Measurements from ENCODE around the gene PIGR.
A peak's percentile ranks its signal among the peaks of the same experiment; 100 is the strongest.
"Not testable (repeated sequence)": the region's sequence is repeated elsewhere in the genome, so short reads cannot be mapped to it uniquely, and the experiment has no call there.

The PIGR gene

GRCh38 chr1:206930210-206930798 is 16.0 kb downstream of the PIGR start:
- DNase-seq, result peak in 1 of 2 donors; percentile 21

GRCh38 chr1:206929524-206929923 is 16.7 kb downstream of the PIGR start:
- no peak for DNase-seq

- no peak for DNase-seq
These were observed 20.0 kb downstream of the PIGR start for GRCh38 chr1:206926286-206926685.

GRCh38 chr1:206925106-206925736 is 21.0 kb downstream of the PIGR start:
- no peak for DNase-seq

GRCh38 chr1:206924592-206925105 is 21.6 kb downstream of the PIGR start:
- DNase-seq, result no peak

GRCh38 chr1:206923961-206924557 is 22.2 kb downstream of the PIGR start:
- not testable (repeated sequence) for DNase-seq

DNA sequence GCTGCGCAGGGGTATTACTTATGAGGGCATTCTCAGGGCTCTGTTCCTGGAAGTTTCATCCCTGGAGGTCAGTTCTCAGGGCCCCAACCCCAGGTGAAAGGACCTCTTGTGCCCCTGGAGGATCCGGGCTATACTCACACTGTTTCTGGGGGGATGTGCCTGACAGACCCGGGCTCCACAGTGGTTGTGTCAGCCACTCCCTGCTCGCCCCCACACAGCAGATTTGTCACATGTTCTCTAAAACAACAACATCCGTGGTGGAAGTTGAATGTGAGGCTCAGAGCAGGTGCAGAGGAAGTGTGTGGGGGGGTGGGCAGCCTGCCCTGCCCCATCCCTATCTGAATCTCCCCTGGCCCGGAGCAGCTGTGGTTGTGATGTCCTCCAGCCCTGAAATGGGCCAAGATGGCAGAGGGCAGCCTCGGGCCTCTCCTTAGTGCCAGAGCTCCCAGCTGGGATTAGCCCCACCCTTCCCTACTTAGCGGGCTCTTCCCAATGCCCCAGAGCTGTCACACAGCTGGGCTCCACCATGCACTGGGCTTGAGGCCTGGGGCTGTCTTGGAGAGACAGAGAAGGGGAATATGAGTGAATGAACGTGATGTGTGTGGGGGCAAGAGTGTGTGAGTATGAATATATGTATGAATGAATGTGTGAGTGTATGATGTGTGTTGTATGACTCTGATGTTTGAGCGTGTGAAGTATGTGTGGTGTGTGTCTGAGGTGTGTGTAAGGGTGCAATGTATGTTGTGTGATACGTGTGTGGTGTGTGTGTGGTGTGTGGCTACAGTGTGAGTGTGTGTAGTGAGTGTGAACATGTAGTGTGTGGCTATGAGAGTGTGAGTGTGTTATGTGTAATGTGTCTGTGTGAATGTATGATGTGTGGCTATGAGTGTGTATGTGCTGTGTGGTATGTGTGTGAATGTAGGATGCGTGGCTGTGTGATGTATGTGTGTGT is 23.0 kb downstream of the PIGR start:
- peak in 1 of 2 donors; percentile 86 for DNase-seq

DNA sequence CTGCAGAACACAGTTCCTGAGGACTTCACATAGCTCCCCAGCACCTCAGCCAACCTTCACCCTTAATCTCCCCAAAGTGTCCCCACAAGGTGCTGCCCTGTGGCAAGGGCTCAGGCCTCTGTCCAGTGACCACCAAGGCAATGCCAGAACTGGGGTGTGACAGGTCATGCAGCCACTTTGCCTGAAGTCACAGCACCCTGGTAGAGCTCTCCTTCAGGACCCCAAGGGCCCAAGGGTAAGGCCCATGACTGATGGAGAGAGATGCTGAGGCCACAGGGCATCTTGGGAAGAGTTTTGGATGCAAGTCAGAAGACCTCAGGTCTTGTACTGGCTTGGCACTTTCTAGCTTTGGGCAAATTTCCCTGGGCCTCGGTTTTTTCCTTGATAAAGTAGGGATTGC is 23.7 kb downstream of the PIGR start:
- no peak for DNase-seq

DNA sequence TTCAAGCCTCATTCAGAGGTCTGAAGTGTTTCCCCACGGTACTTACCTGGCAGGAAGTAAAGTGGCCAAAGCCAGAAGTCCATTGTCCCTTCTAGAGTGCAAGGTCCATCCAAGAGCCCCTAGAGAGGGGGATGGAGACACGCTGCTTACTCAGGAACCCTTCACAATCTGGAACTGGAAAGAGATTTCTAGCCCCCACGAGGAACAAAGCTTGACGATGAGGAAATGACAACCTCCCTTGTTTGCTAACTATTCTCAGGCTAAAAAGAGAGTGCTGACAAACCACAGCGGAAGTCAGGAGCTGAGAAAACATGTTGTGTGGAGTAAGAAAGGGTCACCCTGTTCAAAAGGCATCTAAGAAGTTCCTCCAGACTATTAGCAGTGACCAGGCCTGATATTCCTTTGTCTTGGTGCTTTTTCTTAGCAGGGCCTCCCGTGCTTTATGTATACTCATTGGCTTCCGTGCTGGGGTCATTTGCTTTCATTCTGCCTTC is 24.4 kb downstream of the PIGR start, which contains the start of gene FCMR:
Gene FCMR, minus strand, starts transcription at position 170 of the 494 bp plus-strand sequence. Its CDS starts 87 bp downstream, at position 83.
- DNase-seq, result peak in 1 of 2 donors; percentile 62

- no peak for DNase-seq
These were observed 28.2 kb downstream of the PIGR start for GRCh38 chr1:206918076-206918475.

DNA sequence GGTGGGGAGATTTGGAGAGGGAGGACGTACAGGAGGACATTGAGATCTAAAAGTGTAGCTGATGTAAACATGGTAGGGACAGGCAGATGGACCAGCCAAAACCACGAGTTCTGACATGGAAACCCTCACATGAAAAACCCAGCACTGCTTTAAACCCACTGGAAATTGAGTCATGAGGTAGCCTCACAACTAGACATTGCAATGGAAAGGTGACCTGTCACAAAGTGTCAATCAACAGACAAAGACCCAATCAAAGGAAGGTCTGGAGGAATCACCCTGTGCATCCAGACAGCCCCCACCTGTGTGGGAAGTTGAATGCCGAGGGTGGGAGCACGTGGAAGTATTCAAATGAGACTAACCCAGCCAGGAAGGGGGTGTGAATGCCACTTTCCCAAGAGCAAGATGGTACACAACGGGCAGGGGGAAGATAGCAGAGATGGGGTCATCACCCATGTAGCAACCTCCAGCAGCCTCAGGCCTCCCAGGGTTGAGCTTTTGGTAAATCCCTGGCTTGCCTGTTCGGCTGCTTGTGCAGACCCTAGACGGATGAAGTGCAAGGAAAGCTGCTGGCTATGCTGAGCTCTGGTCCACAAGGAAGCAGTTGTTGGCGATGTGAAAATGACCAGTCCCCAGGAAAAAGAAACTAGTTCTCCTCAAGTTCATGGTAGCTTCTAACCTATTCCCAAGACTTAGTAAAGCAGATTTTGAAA is 30.1 kb downstream of the PIGR start:
- DNase-seq, result no peak

DNA sequence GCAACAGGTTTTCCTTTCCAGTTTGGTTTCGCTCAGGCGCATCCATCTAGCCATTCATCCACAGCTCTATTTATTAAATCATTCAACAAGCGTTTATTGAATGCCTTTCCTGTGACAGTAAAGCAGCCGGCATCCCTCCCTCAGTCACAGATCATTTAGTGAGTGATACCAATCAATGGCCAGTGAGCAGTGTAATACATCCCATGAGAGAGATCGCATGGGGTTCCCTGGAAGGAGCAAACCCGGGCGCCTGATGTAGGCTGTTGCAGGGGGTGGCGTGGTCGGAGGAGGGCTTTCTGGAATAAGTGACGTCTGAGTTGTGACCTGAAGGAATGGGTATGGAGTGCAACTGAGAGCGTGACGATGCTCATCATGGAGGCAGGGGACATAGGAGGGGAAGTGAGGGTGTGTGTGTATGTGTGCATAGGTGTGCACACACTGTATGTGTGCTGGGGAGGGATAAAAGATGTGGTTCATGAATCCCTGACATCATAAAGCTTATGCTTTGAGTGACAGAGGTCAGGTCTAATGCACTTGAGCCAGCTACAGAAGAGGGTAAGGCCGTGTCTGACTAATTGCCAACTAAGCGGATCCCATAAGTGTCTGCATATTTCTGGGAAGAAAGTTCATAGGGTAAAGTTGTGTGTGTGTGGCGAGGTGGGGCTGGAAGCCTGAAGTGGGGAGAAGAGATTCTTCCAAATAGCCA is 31.1 kb downstream of the PIGR start:
- DNase-seq, result no peak

DNA sequence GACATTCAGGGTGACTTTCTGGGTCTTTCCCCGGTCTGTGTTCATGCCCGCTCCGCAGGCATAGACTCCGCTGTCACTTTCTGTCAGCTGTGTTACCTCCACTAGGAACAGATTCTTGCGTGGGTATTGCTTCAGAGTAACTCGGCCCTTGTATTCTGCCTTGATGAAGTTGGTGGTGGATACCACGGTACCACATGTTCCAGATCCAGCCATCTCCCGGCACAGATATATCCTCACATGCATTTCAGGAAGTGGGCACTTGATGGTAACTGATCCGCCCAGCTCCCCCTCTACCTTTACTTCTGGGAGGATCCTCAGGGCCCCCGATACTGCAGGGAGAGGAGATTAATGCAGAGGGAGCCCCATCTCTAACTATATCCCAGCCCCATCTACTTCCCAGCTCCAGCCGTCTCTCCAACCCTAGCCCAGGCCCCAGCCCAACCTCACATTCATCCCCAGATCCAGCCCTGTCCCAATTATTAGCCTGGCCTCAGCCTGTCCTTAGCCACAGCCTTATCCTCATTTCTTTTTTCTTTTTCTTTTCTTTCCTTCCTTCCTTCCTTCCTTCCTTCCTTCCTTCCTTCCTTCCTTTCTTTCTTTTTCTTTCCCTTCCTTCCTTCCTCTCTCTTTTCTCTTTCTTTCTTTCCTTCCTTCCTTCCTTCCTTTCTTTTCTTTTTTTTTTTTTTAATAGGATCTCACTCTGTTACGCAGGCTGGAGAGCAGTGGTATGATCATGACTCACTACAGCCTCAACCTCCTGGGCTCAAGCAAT is 32.3 kb downstream of the PIGR start:
- no peak for DNase-seq

DNA sequence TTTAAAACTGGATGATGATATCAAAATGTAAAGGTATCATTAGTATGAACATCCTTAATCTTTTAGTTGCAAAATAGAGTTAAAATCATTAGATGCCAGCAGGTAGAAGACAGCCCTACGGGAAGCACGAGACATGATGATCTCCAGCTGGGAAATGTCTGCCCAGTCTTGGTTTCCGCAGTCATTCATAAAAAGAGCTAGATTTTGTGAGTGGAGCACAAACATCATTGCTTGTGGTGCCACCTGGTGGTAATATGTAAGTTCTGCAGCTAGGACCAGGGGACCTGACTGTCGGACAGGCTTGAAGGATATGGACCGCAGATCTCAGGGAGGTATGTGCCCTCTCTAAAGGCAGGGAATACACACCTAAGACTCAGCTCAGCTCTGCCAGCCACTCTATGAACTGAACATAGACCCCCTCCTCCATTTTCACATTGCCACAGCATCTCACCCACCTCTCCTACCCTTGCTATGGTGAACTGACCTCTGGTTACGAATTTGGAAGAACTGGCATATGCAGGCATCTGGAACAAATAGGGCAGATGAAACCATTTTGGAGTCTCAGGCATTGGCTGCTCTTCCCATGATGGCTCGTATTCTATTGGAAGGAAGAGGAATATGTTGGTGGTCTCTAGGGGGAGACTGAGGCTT is 33.7 kb downstream of the PIGR start:
- DNase-seq, result peak in 1 of 2 donors; percentile 66

- DNase-seq, result peak in 1 of 2 donors; percentile 53
These were observed 35.1 kb downstream of the PIGR start for GRCh38 chr1:206911064-206911663.

- DNase-seq, result no peak
These were observed 36.4 kb downstream of the PIGR start for GRCh38 chr1:206909883-206910318.

GRCh38 chr1:206909161-206909882 is 36.9 kb downstream of the PIGR start:
- DNase-seq, result no peak

- no peak for DNase-seq
These were observed 38.2 kb downstream of the PIGR start for GRCh38 chr1:206908038-206908437.

Measured in bone marrow (tissue), 2 donors.